Motor neuron (in vitro differentiated cells): ENCODE measurements around the gene VIL1. TPM values are rescaled to one million over a fixed set of nuclear protein-coding genes. Genes with fewer than 3 reads are reported as not detected.

Source experiments
- ATAC-seq, 8 experiments: fragments of 200-7000 bp; cut with Tn5 transposase; replicated peaks in 6 of 8; 2 replicates each; pipeline ENCODE4 v1.8.0; 2021; ENCODE audit warnings: mild to moderate bottlenecking in 8 of 8, moderate library complexity in 8 of 8
- H3K27ac ChIP-seq, 2 donors: fragments of 250-450 bp; sonication (Bioruptor Pico); 2 replicates each; pipeline ENCODE4 v1.9.0; 2021; ENCODE audit warnings: antibody characterized with exemption in 2 of 2, mild to moderate bottlenecking in 2 of 2, moderate library complexity in 1 of 2
- H3K4me1 ChIP-seq, 2 donors: fragments of 250-450 bp; sonication (Bioruptor Pico); replicated peaks in 1 of 2; 2 replicates each; pipeline ENCODE4 v1.6.1; 2021; ENCODE audit warnings: antibody characterized with exemption in 2 of 2, mild to moderate bottlenecking in 2 of 2, moderate library complexity in 1 of 2
- H3K4me3 ChIP-seq, 5 donors: fragments of 250-450 bp; sonication (Bioruptor Pico); 2 replicates each; pipeline ENCODE4 v1.9.0; 2021; ENCODE audit warnings: antibody characterized with exemption in 5 of 5, mild to moderate bottlenecking in 5 of 5, moderate library complexity in 4 of 5
- WGBS, 10 experiments: fragments of 450-650 bp; shearing (Covaris generic); methylation state at CpG; one replicate each; pipeline ENCODE4 v1.0.0; 2022; 5-methylcytosine and 5-hydroxymethylcytosine counted together
- in situ Hi-C, 9 experiments: fragments of 400-800 bp; cut with MboI; loops; one replicate each; pipeline ENCODE4 v1.15.0; 2021; ENCODE audit warnings: low sequenced_read_pairs in 9 of 9, low pct_unique_long_range_greater_than_20kb in 2 of 9; ENCODE audit not compliant: unreplicated experiment in 9 of 9
- total RNA-seq, 8 experiments: library from RNA; unstranded; fragments of 300-600 nt; gene quantifications; 2 replicates each; pipeline versions ENCODE4 v1.2.3 to v1.2.4, GENCODE V29; 2022

Gene VIL1
- total RNA-seq, 8 experiments from 2014 or later, result 0.07 to 0.91 (median 0.33) TPM

DNA sequence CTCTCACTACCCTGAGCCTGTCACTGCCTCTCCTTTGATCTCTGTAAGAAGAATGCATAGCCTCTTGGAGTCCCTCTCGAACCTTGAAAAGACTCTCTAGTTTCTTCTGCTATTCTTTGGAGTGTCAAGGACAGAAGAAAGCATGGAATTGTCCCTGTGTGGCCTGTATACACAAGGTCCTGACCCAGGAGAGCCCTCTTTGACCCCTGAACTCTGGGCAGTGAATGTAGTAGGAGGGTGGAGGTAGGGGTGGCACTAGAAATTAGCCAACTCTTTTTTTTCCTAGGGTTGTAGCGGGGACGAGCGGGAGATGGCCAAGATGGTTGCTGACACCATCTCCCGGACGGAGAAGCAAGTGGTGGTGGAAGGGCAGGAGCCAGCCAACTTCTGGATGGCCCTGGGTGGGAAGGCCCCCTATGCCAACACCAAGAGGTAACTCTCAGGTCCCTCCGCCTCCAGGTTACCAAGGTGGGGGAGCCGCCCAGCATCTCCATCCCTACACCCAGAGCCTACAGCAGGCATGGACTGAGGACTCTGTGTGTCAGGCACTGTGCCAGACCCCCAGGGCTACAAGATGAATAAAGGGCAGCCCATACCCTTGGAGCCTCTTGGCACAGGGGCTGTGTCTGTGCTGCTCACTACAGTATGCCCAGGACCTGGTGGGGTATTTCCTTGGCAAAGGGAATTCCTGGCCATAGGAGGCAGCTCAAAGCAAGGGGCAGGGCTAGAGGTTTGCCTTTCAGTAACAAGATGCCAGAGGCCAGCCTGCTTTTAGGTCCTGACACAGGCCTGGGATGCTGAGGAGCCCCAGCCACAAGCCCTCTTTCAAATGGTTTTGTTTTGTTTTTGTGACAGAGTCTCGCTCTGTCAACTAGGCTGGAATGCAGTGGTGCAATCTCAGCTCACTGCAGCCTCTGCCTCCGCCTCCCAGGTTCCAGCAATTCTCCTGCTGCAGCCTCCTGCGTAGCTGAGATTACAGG lies 16.4 kb downstream of the VIL1 start:
- Histone ChIP-seq H3K27ac (no peak overlapping the region), H3K4me1 (no peaks in the 10 kb centered on the region), H3K4me3 (no peak overlapping the region)
- ATAC-seq, result no peak
- in situ Hi-C loops, result no loop called here
- 60 to 86% (median 79%) methylated on average over 1 to 6 of the region's 11 CpGs; no CpG with 5 or more reads in 5 of the 10 experiments for WGBS, 10 experiments

DNA sequence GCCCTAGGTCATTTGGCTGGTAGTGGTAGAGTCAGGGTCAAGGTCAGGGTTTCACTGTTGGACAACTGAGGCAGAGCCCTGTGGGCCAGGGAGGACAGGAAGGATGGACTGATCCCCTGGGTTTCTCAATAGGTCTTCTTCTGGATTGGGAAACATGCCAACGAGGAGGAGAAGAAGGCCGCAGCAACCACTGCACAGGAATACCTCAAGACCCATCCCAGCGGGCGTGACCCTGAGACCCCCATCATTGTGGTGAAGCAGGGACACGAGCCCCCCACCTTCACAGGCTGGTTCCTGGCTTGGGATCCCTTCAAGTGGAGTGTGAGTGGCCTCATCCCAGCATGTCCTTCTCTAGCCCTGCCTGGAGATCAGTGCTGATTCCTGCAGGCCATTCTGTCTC lies 18.1 kb downstream of the VIL1 start:
- 57 to 75% (median 71%) methylated on average over 2 to 4 of the region's 5 CpGs; no CpG with 5 or more reads in 6 of the 10 experiments for WGBS, 10 experiments
- no peak overlapping the region for H3K27ac ChIP-seq
- in situ Hi-C loops, result no loop called here
- no peak for ATAC-seq
- no peaks in the 10 kb centered on the region for H3K4me1 ChIP-seq
- no peak overlapping the region for H3K4me3 ChIP-seq

DNA sequence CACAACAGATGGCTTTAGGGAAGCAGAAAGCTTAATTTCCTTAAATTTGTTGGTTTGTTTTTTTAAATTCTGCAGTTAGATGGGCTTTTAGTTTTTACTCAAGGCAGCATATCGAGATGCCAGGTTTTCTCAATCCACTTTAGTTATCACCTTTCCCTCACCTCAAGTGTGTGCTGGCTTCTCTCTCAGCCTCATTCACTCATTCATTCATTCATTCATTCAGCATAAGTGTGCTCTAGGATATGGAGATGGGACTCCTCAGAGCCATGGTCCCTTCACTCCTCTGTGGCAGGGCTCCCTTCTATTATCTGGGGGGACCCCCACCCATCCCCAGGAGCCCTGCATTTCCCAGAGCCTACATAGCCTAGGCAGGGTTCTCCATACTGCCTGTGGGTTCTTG lies 19.0 kb downstream of the VIL1 start:
- Histone ChIP-seq H3K4me1 (no peaks in the 10 kb centered on the region), H3K4me3 (no peak overlapping the region), H3K27ac (no peak overlapping the region)
- in situ Hi-C loops, result no loop called here
- WGBS, 10 experiments, result 50 to 100% (median 84%) methylated on average over 1 of the region's 1 CpG; no CpG with 5 or more reads in 4 of the 10 experiments
- no peak for ATAC-seq

DNA sequence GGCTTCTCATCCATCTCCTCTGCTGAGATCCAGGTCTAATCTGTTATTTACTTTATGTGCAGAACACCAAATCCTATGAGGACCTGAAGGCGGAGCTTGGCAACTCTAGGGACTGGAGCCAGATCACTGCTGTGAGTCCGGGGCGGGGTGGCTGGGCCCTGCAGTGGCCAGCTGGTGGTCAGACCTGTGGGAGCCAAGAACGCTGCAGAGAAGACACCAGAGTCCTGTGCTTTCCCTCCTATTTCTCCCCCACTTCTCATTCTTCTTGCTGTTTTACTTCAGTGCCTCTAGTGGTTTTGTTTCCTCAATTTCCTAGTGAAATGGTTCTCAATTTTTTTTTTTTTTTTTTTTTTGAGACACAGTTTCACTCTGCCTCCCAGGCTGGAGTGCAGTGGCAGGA lies 19.7 kb downstream of the VIL1 start:
- in situ Hi-C loops, result no loop called here
- Histone ChIP-seq H3K4me3 (no peak overlapping the region), H3K4me1 (no peaks in the 10 kb centered on the region), H3K27ac (no peak overlapping the region)
- WGBS, 10 experiments, result 40 to 100% (median 80%) methylated on average over 1 to 2 of the region's 4 CpGs; no CpG with 5 or more reads in 4 of the 10 experiments
- peak in 1 of 8 experiments; percentile 15 for ATAC-seq

DNA sequence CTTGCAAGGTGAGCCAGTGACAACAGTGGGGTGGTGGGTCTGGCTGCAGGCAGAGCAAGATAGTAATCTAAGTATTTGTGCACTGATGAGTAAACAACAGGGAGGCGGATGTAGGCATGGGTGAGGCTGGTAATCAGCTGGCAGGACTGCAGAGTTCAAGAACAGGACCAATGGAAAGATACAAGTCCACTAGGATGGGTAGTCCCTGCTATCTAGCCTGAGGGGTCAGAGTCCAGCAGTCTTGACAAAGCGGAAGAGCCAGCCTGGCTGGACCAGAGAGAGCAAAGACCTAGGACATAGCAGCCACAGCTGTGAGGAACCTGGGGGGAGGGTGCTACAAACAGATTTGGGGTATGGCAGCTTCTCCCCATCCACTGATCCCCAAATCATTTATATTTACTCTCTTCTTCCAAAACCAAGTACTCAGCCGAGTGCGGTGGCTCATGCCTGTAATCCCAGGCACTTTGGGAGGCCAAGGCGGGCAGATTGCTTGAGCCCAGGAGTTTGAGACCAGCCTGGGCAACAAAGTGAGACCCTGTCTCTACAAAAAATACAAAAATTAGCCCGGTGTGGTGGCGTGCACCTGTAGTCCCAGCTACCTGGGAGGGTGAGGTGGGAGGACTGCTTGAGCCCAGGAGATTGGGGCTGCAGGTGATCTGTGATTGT lies 25.9 kb downstream of the VIL1 start:
- in situ Hi-C loops, result no loop called here
- Histone ChIP-seq H3K4me1 (no peaks in the 10 kb centered on the region), H3K27ac (no peak overlapping the region), H3K4me3 (no peak overlapping the region)
- no peak for ATAC-seq
- 93 to 100% (median 99%) methylated on average over 2 to 7 of the region's 7 CpGs; no CpG with 5 or more reads in 6 of the 10 experiments for WGBS, 10 experiments

DNA sequence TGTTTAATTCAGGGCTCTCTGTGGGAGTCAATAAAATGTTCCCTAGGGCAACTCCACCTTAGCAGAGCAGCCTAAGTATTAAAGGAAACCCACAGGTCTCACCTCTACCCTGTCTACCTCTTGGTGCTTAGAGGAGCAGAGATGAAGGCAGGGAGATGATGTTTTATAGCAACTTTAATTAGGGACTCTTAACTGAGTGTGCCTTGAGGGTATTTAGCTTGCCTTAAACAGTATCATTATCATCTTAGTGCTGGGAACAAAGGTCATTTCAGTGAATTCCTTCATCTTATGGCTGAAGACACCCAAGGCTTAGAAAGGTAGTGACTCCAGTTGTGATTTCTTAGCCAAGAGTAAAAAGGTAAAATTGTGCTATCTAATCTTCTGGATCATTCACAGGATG lies 26.7 kb downstream of the VIL1 start:
- no peak overlapping the region for H3K4me3 ChIP-seq
- no peaks in the 10 kb centered on the region for H3K4me1 ChIP-seq
- H3K27ac ChIP-seq, result no peak overlapping the region
- in situ Hi-C loops, result no loop called here
- ATAC-seq, result no peak

DNA sequence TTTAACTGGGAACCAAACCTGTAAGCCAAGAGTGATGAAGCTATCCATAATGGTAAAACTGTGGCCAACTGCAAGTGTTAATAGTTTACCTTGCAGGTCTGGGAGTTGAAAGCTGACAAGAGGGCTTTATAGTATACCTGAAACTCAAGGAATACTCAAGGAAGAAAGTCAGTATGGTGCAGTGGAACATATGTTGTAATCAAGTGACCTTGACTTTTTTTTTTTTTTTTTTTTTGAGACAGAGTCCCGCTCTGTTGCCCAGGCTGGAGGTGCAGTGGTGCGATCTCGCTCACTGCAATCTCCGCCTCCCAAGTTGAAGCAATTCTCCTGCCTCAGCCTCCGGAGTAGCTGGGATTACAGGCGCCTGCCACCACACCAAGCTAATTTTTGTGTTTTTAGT lies 27.6 kb downstream of the VIL1 start:
- Histone ChIP-seq H3K4me1 (no peaks in the 10 kb centered on the region), H3K27ac (no peak overlapping the region), H3K4me3 (no peak overlapping the region)
- no peak for ATAC-seq
- in situ Hi-C loops, result no loop called here
- WGBS, 10 experiments, result 80 to 100% (median 100%) methylated on average over 1 to 5 of the region's 6 CpGs; no CpG with 5 or more reads in 3 of the 10 experiments

DNA sequence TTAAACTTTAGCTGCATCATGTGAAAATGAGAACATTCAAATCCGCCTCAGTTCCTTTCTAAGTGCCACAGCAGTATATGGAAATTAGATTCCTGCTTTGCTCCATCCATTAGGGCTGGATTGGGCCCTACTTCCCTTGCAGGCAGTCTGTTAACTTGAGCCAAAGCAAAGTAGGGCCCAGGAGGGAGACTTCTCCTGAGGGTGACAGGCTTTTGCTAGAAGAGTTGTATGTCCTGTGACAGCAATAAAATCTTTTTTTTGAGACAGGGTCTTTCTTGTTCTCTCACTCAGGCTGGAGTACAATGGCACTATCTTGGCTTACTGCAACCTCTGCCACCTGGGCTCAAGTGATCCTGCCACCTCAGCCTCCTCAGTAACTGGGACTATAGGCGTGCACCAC lies 28.1 kb downstream of the VIL1 start:
- in situ Hi-C loops, result no loop called here
- Histone ChIP-seq H3K4me3 (no peak overlapping the region), H3K4me1 (no peaks in the 10 kb centered on the region), H3K27ac (no peak overlapping the region)
- WGBS, 10 experiments, result 92 to 100% (median 100%) methylated on average over 1 to 2 of the region's 2 CpGs; no CpG with 5 or more reads in 2 of the 10 experiments
- ATAC-seq, result no peak

DNA sequence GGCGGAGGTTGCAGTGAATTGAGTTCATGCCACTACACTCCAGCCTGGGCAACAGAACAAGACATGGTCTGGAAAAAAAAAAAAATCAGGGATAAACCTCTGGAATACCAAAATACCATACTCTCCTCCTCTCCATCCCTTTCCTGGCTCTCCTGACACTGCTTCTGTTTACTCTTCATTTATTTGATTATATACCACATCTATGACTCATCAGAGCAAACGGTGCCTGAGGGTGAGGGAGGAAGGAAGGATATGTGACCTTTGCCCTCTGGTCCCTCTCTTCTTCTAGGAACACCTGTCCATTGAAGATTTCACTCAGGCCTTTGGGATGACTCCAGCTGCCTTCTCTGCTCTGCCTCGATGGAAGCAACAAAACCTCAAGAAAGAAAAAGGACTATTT lies 30.0 kb downstream of the VIL1 start:
- in situ Hi-C loops, result no loop called here
- WGBS, 10 experiments, result 42 to 100% (median 69%) methylated on average over 1 to 3 of the region's 3 CpGs; no CpG with 5 or more reads in 2 of the 10 experiments
- peak in 2 of 8 experiments; percentile 26 to 29 for ATAC-seq
- Histone ChIP-seq H3K4me1 (no peaks in the 10 kb centered on the region), H3K4me3 (no peak overlapping the region), H3K27ac (no peak overlapping the region)

DNA sequence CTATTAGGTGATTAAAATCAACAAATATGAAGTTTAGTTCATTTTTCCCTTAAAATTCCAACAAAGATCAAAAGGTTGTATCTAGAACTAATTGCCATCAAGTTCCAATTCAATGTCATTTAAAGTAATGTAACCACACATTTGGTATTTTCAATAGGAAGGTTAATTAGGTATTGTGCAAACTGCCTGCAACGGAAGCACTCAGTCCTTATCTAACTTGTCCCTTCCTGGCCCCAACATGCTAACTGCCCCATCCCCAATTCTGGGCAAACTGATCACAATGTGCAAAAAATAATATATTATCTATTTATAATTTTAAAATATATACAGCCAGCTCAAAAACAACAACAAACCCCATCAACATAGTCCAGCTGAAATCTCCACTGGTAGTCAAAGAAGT lies 33.2 kb downstream of the VIL1 start:
- Histone ChIP-seq H3K27ac (no peak overlapping the region), H3K4me3 (no peak overlapping the region), H3K4me1 (no peaks in the 10 kb centered on the region)
- in situ Hi-C loops, result no loop called here
- no peak for ATAC-seq
- WGBS, 10 experiments, result 57 to 100% (median 94%) methylated on average over 1 of the region's 1 CpG; no CpG with 5 or more reads in 4 of the 10 experiments

DNA sequence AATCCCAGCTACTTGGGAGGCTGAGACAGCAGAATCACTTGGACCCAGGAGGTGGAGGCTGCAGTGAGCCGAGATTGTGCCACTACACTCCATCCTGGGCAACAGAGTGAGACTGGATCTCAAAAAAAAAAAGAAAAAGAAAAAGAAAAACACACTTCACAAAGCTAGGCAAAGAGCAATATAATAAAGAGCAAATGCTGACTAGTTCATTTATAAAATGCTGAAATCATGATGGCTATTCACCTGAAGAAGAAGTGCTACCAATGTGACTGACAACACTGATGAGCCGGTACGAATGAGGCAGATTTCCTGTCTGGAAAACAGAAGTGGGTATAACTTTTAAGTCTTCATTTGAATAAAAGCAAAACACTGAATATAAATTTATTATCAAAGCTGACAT lies 37.9 kb downstream of the VIL1 start:
- Histone ChIP-seq H3K4me3 (no peak overlapping the region), H3K27ac (no peak overlapping the region), H3K4me1 (no peaks in the 10 kb centered on the region)
- 87 to 100% (median 100%) methylated on average over 1 to 3 of the region's 3 CpGs for WGBS, 10 experiments
- in situ Hi-C loops, result no loop called here
- ATAC-seq, result no peak

DNA sequence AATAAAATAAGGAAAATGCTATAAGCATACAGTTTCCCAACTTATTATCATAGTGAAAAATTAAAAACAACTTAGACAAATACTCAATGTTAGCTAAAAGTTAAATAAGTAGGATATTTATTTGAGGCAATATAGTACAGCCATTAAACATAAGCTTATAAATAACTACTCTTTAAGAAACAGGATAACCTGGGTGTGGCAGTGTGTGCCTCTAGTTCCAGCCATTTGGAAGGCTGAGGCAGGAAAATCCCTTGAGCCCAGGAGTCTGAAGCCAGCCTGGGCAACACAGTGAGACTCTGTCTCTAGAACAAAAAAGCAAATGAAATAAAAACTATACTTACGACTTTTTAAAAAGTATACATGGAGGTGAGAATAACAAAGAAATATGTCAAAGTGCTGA lies 39.7 kb downstream of the VIL1 start:
- no peaks in the 10 kb centered on the region for H3K4me1 ChIP-seq
- no peak overlapping the region for H3K27ac ChIP-seq
- H3K4me3 ChIP-seq, result no peak overlapping the region
- WGBS, 10 experiments, result 91 to 100% (median 100%) methylated on average over 1 of the region's 1 CpG
- in situ Hi-C loops, result no loop called here
- no peak for ATAC-seq

DNA sequence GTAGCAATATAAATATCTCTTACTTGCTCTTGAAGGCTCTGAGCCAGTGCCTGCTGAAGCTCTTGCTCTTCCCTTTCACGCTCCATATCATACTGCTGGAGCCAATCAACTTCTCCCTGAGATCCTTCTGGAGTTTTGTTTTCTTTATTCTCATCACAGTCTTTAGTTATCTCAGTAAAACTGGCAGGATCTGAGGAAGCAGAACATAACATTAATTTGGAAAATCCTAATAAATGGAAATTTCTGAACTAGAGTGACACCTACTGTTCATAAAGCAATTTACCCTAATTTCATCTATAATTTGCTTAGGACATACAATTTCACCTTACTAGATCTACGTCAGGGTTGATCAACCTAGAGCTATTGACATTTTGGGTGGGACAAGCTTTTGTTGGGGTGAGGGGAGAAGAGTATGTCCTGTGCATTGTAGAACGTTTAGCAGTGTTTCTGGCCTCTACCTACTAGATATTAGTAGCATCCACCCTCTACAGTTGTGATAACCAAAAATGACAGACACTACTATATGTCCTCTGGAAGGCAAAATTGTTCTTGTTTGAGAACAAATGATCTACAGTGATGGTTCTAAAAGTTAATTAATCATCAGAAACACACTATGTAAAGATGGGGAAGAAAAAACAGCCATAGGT lies 47.2 kb downstream of the VIL1 start:
- 33 to 100% (median 83%) methylated on average over 1 to 3 of the region's 3 CpGs; no CpG with 5 or more reads in 1 of the 10 experiments for WGBS, 10 experiments
- Histone ChIP-seq H3K27ac (no peak overlapping the region), H3K4me1 (no peaks in the 10 kb centered on the region), H3K4me3 (no peak overlapping the region)
- in situ Hi-C loops, result loop anchor here in 1 of 9 experiments (10.0 kb wide), 1 partner anchor 61 kb away; no protein-coding TSS in a partner anchor
- peak in 2 of 8 experiments; percentile 33 to 36 for ATAC-seq
